Liver (tissue), 9 donors: ENCODE measurements around the gene STK39. TPM values are rescaled to one million over a fixed set of nuclear protein-coding genes. Genes with fewer than 3 reads are reported as not detected.

Source experiments
- DNase-seq: peaks from one replicate; pipeline ENCODE4 v3.0.0-alpha.2; 2017; ENCODE audit warnings: low spot score
- H3K27ac ChIP-seq, 2 donors: one replicate each; pipeline ENCODE4 v1.7.0; 2013; ENCODE audit warnings: inconsistent platforms in 2 of 2, low read length in 2 of 2, control low read depth in 1 of 2, low read depth in 1 of 2, mild to moderate bottlenecking in 1 of 2
- H3K27me3 ChIP-seq, 4 donors: one replicate each; pipeline versions ENCODE4 v1.6.1 to v1.7.0; 2013; ENCODE audit warnings: low read length in 3 of 4, inconsistent platforms in 1 of 4, mild to moderate bottlenecking in 1 of 4, moderate library complexity in 1 of 4; ENCODE audit not compliant: control insufficient read depth in 4 of 4, insufficient read depth in 4 of 4
- H3K36me3 ChIP-seq, 4 donors: one replicate each; pipeline versions ENCODE4 v1.6.1 to v1.7.0; 2013; ENCODE audit warnings: low read length in 3 of 4, mild to moderate bottlenecking in 3 of 4, low read depth in 1 of 4, moderate library complexity in 1 of 4; ENCODE audit not compliant: control insufficient read depth in 4 of 4, insufficient read depth in 3 of 4
- H3K4me1 ChIP-seq, 4 donors: one replicate each; pipeline versions ENCODE4 v1.6.1 to v1.7.0; 2013; ENCODE audit warnings: low read length in 3 of 4, mild to moderate bottlenecking in 3 of 4, moderate library complexity in 1 of 4; ENCODE audit not compliant: control insufficient read depth in 4 of 4, insufficient read depth in 4 of 4
- H3K4me3 ChIP-seq, 3 donors: one replicate each; pipeline versions ENCODE4 v1.6.1 to v1.7.0; 2013; ENCODE audit warnings: low read length in 3 of 3, control low read depth in 1 of 3, low read depth in 1 of 3, mild to moderate bottlenecking in 1 of 3
- H3K9ac ChIP-seq, 2 donors: one replicate each; pipeline ENCODE4 v1.7.0; 2013; ENCODE audit warnings: low read length in 2 of 2, mild to moderate bottlenecking in 2 of 2, moderate library complexity in 2 of 2, control low read depth in 1 of 2, low read depth in 1 of 2
- H3K9me3 ChIP-seq, 4 donors: one replicate each; pipeline versions ENCODE4 v1.6.1 to v1.7.0; 2013; ENCODE audit warnings: low read length in 3 of 4; ENCODE audit not compliant: control insufficient read depth in 4 of 4
- CTCF ChIP-seq: fragments of 150-350 bp; IDR thresholded peaks from 2 replicates; pipeline ENCODE4 v1.5.1; 2017; ENCODE audit warnings: improper control_type of control experiment, low read depth, low read length; ENCODE audit not compliant: missing input control
- EGR1 ChIP-seq, 2 donors: IDR thresholded peaks; 2 replicates each; pipeline ENCODE4 v1.6.1; 2016 to 2018; ENCODE audit warnings: antibody characterized with exemption in 2 of 2, low read depth in 2 of 2
- FOXA1 ChIP-seq: IDR thresholded peaks from 2 replicates; pipeline ENCODE4 v1.6.1; 2016; ENCODE audit warnings: antibody characterized with exemption
- GABPA ChIP-seq, 2 donors: IDR thresholded peaks in 1 of 2; conservative IDR thresholded peaks in 1 of 2; 2 replicates each; pipeline ENCODE4 v1.6.1; 2016; ENCODE audit warnings: antibody characterized with exemption in 2 of 2, mild to moderate bottlenecking in 1 of 2, moderate library complexity in 1 of 2
- HNF4G ChIP-seq: IDR thresholded peaks from 2 replicates; pipeline ENCODE4 v1.6.1; 2016; ENCODE audit warnings: antibody characterized with exemption
- JUND ChIP-seq, 2 donors: IDR thresholded peaks; 2 replicates each; pipeline ENCODE4 v1.6.1; 2016; ENCODE audit warnings: antibody characterized with exemption in 2 of 2
- MAX ChIP-seq: IDR thresholded peaks from 2 replicates; pipeline ENCODE4 v1.6.1; 2016; ENCODE audit warnings: antibody characterized with exemption
- RAD21 ChIP-seq, 2 donors: IDR thresholded peaks; 2 replicates each; pipeline ENCODE4 v1.6.1; 2016; ENCODE audit warnings: antibody characterized with exemption in 2 of 2, mild to moderate bottlenecking in 2 of 2
- REST ChIP-seq: IDR thresholded peaks from 2 replicates; pipeline ENCODE4 v1.6.1; 2016; ENCODE audit warnings: antibody characterized with exemption, mild to moderate bottlenecking
- RXRA ChIP-seq, 2 donors: IDR thresholded peaks; 2 replicates each; pipeline ENCODE4 v1.6.1; 2017 to 2018; ENCODE audit warnings: antibody characterized with exemption in 2 of 2, mild to moderate bottlenecking in 1 of 2
- SP1 ChIP-seq: IDR thresholded peaks from 2 replicates; pipeline ENCODE4 v1.6.1; 2018; ENCODE audit warnings: antibody characterized with exemption, mild to moderate bottlenecking
- YY1 ChIP-seq: IDR thresholded peaks from 2 replicates; pipeline ENCODE4 v1.6.1; 2016; ENCODE audit warnings: antibody characterized with exemption, mild to moderate bottlenecking
- ZBTB33 ChIP-seq: IDR thresholded peaks from 2 replicates; pipeline ENCODE4 v1.6.1; 2016; ENCODE audit warnings: antibody characterized with exemption
- WGBS: extraction: QIAGEN DNeasy Blood & Tissue Kit; methylation state at CpG from one replicate; pipeline ENCODE4 v1.1.7; 2013; 5-methylcytosine and 5-hydroxymethylcytosine counted together
- polyA plus RNA-seq, 2 donors: library from polyadenylated mRNA; stranded (reverse) in 1 of 2; unstranded in 1 of 2; fragments of 200-250 nt in 1 of 2; fragments of >200 nt in 1 of 2; fragmentation: Nextera tagmentation in 1 of 2; extraction: Ambion mirVana in 1 of 2; gene quantifications; one replicate each; pipeline versions ENCODE4 v1.2.1 to v1.2.3, GENCODE V29; 2013 to 2015
- total RNA-seq, 2 donors: library from RNA; depleted of rRNA; stranded (reverse); fragments of >200 nt; gene quantifications; one replicate each; pipeline ENCODE4 v1.2.3, GENCODE V29; 2014
- donor health status: healthy.
- donor health status: healthy.
- donor health status: healthy.
- donor health status: healthy.
- donor health status: healthy.

The STK39 gene
- total and polyA plus RNA-seq, 4 donors: 0.29 to 1.8 (median 0.73) TPM

DNA sequence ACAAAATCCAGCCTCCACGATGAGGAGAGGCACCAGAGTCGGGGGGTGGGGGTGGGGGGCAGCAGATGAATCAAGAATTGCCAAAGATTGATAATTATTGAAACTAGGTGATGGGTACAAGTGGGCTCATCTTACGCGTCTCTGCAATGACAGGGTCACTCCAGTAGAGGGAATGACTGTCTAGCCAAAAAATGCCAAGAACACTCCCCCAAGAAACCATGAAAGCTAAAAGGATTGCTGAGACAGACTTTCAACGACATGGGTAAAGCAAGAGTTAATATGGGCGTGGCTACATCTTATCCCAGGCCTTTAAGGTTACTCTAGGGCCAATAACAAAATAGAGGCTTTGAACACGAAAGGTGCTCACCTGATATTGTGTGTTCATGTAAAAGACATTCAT, 86.5 kb downstream of the STK39 start:
- 68% methylated on average over 7 of the region's 7 CpGs for WGBS
- no peak overlapping the region for H3K9ac ChIP-seq
- H3K4me3 ChIP-seq: no peak overlapping the region
- no peaks in the 10 kb centered on the region for H3K9me3 ChIP-seq
- no peaks in the 10 kb centered on the region for H3K27me3 ChIP-seq
- no peaks in the 10 kb centered on the region for H3K36me3 ChIP-seq
- no peak for DNase-seq
- H3K27ac ChIP-seq: no peak overlapping the region
- no peaks in the 10 kb centered on the region for H3K4me1 ChIP-seq
- TF ChIP-seq FOXA1 (no peak), RXRA (IDR thresholded peaks at IDR 0.05) (no peak), CTCF (no peak), YY1 (no peak), GABPA (IDR thresholded peaks at IDR 0.05 in 1 of 2, conservative IDR thresholded peaks at IDR 0.05 in 1 of 2) (no peak), RAD21 (IDR thresholded peaks at IDR 0.05) (peak in 1 of 2 donors; percentile 10), REST (no peak)

DNA sequence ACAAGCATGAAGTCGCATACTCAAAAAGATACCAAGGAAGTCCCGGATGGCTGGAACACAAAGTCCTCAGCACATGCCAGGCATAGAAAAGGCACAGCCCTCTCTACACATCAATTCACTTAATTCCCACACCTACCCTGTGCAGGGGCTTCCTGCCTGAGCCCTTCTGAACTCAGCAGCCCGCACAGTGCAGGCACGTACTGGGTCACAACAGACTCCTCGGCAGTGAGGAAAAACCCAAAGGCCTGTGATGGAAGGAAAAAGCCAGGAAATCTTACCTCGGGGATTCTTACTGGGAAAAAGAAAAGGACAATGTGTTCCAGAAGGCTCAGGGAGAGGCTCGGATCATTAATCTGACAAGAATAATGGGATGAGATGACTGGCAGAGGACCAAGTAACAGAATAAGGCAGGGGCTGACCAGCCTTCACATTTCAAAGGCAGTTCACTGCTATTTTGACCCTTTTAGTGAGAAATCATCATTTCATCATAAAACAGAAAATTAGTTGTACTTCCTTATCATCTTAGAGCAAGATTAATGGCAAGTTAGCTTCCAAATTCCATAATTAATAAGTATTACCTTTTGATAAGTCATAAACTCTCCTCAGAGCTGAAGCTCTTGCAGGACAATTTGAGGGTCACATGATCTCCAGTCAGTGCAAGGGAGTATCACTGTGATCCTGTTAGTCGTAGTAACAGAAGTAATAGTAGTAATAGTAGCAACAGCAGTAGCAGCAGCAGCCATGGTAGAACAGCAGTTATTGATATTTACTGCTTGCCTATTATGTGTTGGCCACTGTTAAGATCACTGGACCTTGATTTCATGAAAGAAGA, 87.4 kb downstream of the STK39 start:
- H3K4me3 ChIP-seq: no peak overlapping the region
- H3K4me1 ChIP-seq: no peaks in the 10 kb centered on the region
- TF ChIP-seq ZBTB33: no peak
- no peak for TF ChIP-seq SP1
- TF ChIP-seq EGR1 (IDR thresholded peaks at IDR 0.05; ENCODE audit: low read depth in 2 of 2): no peak
- no peak for TF ChIP-seq JUND (IDR thresholded peaks at IDR 0.05)
- no peak for TF ChIP-seq MAX
- TF ChIP-seq REST: no peak
- TF ChIP-seq HNF4G: no peak
- DNase-seq: no peak
- no peak overlapping the region for H3K9ac ChIP-seq
- H3K27me3 ChIP-seq: no peaks in the 10 kb centered on the region
- 95% methylated on average over 8 of the region's 8 CpGs for WGBS
- H3K36me3 ChIP-seq: no peaks in the 10 kb centered on the region
- no peaks in the 10 kb centered on the region for H3K9me3 ChIP-seq
- no peak overlapping the region for H3K27ac ChIP-seq
